ENCODE data around the gene KIF20A.

DNA sequence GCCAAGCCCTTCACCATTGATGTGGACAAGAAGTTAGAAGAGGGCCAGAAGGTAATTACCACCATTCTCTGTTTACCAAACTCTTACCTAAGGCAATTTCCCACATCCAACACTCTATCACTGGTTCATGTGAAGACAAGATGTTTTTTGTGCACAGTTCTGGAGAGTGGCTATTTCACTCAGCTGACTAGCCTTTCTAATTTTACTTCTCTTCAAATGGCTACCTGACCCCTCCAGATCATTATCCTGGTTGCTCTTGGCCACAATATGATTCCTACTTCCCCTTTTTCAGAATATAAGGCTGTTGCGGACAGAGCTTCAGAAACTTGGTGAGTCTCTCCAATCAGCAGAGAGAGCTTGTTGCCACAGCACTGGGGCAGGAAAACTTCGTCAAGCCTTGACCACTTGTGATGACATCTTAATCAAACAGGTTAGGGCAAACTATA is 7.1 kb downstream of the KIF20A start:
- TF ChIP-seq, protein P1, sequence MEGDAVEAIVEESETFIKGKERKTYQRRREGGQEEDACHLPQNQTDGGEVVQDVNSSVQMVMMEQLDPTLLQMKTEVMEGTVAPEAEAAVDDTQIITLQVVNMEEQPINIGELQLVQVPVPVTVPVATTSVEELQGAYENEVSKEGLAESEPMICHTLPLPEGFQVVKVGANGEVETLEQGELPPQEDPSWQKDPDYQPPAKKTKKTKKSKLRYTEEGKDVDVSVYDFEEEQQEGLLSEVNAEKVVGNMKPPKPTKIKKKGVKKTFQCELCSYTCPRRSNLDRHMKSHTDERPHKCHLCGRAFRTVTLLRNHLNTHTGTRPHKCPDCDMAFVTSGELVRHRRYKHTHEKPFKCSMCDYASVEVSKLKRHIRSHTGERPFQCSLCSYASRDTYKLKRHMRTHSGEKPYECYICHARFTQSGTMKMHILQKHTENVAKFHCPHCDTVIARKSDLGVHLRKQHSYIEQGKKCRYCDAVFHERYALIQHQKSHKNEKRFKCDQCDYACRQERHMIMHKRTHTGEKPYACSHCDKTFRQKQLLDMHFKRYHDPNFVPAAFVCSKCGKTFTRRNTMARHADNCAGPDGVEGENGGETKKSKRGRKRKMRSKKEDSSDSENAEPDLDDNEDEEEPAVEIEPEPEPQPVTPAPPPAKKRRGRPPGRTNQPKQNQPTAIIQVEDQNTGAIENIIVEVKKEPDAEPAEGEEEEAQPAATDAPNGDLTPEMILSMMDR (IDR thresholded peaks at IDR 0.05), result no peak
- TF ChIP-seq POLR2A (IDR thresholded peaks at IDR 0.05), result no peak

Measured in body of pancreas (tissue), 4 donors.